Skin of body (tissue), 1 donor: ENCODE results near the gene TIMM29. TPM values are rescaled to one million over a fixed set of nuclear protein-coding genes. Genes with fewer than 3 reads are reported as not detected.

Source experiments
- total RNA-seq: library from RNA; depleted of rRNA; stranded (reverse); fragments of >200 nt; gene quantifications from one replicate; pipeline ENCODE4 v1.2.3, GENCODE V29; 2014

Gene TIMM29
- total RNA-seq, 1 donor from 2014 or later, result 16.3 TPM

Other genes starting within 250 kb of the TIMM29 start
- gene QTRT1, start 227.4 kb upstream of the TIMM29 start, total RNA-seq, result 24.0 TPM
- gene DNM2, start 210.7 kb upstream of the TIMM29 start, total RNA-seq, result 71.1 TPM
- gene TMED1, start 92.6 kb upstream of the TIMM29 start, total RNA-seq, result 17.8 TPM
- 3.6 TPM for gene C19orf38, start 80.4 kb upstream of the TIMM29 start, total RNA-seq
- gene CARM1, start 57.3 kb upstream of the TIMM29 start, total RNA-seq, result 19.2 TPM
- 30.9 TPM for gene YIPF2, start 172 bp upstream of the TIMM29 start, total RNA-seq
- 63.5 TPM for gene SMARCA4, start 32.2 kb downstream of the TIMM29 start, total RNA-seq
- gene LDLR, start 160.7 kb downstream of the TIMM29 start, total RNA-seq, result 124 TPM
- gene SPC24, start 227.0 kb downstream of the TIMM29 start, total RNA-seq, result 11.5 TPM